GM19395 (cell line): ENCODE results near the gene RAI1.
"Not testable (repeated sequence)": the region's sequence is repeated elsewhere in the genome, so short reads cannot be mapped to it uniquely, and the experiment has no call there.

ENCODE experiments used
- ATAC-seq: cut with Tn5 transposase; IDR thresholded peaks from one replicate; pipeline ENCODE4 v1.9.1; 2021; ENCODE audit warnings: mild to moderate bottlenecking, moderate library complexity; ENCODE audit not compliant: unreplicated experiment

RAI1 gene

GRCh38 chr17:17794382-17794781 lies 113.1 kb downstream of the RAI1 start:
- no peak for ATAC-seq

DNA sequence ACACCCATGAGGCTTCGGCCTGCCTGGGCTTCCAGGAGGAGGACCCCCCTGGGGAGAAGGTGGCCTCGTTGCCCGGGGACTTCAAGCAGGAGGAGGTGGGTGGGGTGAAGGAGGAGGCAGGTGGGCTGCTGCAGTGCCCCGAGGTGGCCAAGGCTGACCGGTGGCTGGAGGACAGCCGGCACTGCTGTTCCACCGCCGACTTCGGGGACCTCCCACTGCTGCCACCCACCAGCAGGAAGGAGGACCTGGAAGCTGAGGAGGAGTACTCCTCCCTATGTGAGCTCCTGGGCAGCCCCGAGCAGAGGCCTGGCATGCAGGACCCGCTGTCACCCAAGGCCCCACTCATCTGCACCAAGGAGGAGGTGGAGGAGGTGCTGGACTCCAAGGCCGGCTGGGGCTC lies 114.0 kb downstream of the RAI1 start:
- ATAC-seq, result no peak

GRCh38 chr17:17795946-17796786 lies 114.9 kb downstream of the RAI1 start:
- no peak for ATAC-seq

- no peak for ATAC-seq
Observed at GRCh38 chr17:17796787-17797061, 115.5 kb downstream of the RAI1 start.

DNA sequence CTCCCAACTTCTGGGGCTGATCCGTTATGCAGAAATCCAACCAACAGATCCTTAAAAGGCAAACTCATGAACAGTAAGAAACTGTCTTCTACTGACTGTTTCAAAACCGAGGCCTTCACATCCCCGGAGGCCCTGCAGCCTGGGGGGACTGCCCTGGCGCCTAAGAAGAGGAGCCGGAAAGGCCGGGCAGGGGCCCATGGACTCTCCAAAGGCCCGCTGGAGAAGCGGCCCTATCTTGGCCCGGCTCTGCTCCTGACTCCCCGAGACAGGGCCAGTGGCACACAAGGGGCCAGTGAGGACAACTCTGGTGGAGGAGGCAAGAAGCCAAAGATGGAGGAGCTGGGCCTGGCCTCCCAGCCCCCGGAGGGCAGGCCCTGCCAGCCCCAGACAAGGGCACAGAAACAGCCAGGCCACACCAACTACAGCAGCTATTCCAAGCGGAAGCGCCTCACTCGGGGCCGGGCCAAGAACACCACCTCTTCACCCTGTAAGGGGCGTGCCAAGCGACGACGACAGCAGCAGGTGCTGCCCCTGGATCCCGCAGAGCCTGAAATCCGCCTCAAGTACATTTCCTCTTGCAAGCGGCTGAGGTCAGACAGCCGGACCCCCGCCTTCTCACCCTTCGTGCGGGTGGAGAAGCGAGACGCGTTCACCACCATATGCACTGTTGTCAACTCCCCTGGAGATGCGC lies 116.0 kb downstream of the RAI1 start:
- no peak for ATAC-seq

DNA sequence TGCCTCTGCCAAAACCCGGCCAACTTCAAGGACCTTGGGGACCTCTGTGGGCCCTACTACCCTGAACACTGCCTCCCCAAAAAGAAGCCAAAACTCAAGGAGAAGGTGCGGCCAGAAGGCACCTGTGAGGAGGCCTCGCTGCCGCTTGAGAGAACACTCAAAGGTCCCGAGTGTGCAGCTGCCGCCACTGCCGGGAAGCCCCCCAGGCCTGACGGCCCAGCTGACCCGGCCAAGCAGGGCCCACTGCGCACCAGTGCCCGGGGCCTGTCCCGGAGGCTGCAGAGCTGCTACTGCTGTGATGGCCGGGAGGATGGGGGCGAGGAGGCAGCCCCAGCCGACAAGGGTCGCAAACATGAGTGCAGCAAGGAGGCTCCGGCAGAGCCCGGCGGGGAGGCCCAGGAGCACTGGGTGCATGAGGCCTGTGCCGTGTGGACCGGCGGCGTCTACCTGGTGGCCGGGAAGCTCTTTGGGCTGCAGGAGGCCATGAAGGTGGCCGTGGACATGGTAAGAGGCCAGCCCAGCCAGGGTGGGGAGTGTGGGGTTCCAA lies 116.8 kb downstream of the RAI1 start:
- ATAC-seq, result no peak

DNA sequence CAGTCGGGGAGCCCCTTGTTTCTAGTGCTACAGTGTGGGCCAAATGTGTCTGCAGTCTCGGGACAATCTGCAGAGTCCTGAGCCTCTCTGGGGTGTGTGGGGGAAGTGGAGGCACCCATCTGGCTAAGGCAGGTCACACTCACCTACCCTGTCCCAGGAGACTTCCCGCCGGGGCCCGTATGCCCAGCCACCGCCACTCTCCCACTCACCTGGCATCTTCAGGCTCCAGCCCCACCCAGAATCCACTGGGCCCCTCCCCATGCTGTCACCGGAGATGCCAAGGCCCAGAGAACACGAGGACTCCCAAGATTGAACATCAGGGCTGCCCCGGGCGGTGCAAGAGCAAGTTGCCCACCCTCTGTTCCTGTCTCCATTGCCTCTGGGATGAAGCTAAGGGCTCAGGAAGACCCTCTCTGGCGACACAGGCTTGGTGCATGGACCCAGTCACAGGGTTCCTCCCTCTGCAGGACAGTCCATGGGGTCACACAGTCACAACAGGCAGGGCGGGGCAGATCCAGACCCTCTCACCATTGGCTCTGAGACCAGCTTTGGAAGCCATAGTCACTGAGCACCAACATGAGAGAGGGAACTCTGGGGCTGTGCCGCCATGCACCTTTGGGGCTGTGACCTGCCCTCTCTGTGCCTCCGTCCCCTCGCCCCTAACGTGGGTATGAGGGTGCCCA lies 117.5 kb downstream of the RAI1 start:
- no peak for ATAC-seq

DNA sequence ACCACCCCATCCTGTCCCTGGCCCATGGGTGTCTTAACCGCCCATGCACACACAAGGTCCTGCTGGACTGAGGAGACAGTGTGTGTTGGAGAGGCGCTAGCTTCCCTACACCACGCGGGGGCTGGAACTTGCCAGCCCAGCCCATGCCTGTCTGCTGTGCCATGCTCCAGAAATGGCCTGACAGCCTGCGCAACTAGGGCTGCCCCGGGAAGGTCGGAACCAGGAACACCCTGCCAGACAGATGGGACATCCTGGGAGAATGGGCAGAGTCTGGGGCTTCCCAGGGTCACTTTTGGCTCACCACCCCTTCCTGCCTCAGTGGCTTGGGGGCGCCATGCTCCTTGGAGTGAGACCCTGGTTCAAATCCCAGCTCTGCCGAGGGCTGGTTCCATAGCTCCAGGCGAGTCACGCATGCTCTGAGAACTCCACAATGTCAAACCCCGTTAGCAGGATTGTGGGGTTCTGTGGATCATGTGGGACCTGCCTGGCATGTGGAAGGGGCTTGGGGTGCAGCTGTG lies 119.3 kb downstream of the RAI1 start:
- ATAC-seq, result no peak

- ATAC-seq, result no peak
Observed at GRCh38 chr17:17801800-17802481, 120.7 kb downstream of the RAI1 start.

GRCh38 chr17:17804007-17804406 lies 122.7 kb downstream of the RAI1 start:
- no peak for ATAC-seq

DNA sequence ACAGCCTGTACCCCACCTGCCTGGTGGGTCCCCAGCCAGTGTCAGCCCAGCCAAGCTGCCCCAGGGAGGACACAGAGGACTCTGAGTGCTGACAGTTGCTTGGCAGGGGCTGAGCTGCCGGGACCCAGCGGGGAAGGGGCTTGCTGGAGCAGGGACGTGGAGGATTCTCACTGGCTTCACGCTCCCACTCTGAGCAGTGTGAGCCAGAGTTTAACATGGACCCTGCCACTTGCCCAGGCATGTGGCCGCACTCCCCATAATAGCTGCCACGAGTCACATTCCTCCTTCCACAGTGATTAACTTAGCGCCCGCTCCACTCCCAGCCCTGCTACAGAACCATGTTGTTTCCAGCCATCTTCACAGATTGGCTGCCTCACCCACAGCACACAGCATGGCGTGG lies 124.3 kb downstream of the RAI1 start:
- ATAC-seq, result no peak

DNA sequence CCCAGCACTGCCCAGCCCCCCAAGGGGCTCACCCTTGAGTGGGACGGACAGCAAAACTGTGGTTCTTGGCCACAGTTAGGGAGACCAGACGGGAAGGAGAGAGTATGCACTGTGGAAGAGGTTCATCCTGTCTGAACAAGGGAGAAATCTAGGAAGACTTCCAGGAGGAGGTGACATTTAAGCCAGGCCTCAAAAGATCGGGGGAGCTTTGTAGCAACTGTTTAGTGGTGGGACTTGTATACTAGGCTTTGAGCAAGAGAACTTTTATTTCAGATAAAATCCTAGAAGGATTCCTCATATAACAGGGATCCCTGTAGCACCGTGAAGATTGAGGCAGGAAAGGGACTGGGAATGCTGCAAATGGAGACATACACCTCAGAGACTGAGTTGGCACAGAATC lies 124.8 kb downstream of the RAI1 start:
- ATAC-seq, result no peak

- ATAC-seq, result no peak
Observed at GRCh38 chr17:17806611-17807274, 125.5 kb downstream of the RAI1 start.

GRCh38 chr17:17807440-17807839 lies 126.2 kb downstream of the RAI1 start:
- ATAC-seq, result no peak

DNA sequence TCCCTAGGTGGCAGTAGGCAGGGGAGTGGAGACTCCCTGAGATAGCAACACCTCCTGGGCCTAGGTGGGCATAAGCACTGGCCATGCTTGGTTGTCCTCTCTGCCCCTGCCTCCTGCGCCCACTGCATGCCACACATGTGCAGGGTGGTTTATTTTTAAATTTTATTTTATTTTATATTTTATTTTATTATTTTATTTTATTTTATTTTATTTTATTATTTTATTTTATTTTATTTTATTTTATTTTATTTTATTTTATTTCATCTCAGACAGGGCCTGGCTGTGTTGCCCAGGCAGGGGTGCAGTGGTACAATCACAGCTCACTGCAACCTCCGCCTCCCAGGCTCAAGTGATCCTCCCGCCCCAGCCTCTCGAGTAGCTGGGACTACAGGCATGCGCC lies 126.9 kb downstream of the RAI1 start:
- ATAC-seq, result not testable (repeated sequence)

DNA sequence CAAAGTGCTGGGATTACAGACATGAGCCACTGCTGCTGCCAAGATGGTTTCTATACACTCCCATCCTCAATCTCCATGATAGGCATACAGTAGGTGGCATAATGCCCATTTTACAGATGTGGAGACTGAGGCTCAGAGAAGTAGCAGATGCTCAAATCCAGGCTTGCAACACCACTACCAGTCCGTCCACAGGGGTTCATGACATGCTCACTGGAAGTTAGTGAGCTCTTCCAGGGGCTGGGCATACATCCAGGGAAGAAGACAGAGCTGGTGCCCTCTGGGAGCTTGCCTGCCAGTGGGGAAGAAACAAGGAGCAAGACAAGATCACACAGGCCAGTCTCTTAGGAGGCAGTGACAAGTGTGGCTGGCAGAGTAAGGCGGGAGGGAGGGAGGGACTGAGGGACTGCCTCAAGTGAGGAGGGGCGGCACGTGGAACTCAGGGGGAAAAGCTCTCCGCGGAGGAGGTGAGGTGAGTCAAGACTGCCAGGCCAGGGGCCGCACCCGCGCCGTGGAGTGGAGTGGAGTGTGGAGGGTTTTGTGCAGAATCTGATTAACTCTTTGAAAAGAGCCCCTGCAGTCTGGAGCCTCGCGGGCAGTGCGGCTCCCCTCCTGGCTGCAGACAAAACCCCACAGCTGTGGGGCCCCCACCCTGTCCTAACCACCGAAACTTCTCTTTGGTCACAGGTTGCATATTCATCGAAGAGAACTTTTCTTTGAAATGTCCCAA lies 127.6 kb downstream of the RAI1 start:
- peak; percentile 71 for ATAC-seq

DNA sequence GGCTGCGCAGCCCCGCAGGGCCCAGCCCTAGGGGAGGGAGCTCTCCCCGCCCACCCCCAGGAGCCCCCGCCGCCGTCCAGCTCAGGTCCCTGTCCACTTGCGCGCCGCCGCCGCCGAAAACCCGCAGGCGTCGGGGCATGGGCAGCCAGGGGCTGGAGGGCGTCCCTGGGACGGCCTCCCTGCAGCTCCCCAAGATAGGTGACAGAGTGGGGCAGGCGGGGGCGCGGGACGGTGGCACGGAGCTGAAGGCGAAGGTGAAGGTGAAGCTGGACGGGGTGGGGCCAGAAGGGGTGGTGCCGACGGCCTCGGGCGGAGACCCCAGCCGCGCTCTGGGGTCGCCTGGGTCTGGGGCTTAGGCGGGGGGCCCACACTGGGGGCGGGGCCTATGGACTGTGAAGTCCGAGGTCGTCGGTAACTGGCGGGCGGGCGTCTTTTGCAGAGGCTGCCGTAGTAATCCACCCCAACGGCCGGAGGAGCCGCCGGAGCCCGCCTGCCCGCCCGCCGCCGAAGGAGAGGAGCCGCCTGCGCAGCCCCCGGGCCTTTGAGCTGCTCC lies 128.3 kb downstream of the RAI1 start:
- ATAC-seq, result no peak

DNA sequence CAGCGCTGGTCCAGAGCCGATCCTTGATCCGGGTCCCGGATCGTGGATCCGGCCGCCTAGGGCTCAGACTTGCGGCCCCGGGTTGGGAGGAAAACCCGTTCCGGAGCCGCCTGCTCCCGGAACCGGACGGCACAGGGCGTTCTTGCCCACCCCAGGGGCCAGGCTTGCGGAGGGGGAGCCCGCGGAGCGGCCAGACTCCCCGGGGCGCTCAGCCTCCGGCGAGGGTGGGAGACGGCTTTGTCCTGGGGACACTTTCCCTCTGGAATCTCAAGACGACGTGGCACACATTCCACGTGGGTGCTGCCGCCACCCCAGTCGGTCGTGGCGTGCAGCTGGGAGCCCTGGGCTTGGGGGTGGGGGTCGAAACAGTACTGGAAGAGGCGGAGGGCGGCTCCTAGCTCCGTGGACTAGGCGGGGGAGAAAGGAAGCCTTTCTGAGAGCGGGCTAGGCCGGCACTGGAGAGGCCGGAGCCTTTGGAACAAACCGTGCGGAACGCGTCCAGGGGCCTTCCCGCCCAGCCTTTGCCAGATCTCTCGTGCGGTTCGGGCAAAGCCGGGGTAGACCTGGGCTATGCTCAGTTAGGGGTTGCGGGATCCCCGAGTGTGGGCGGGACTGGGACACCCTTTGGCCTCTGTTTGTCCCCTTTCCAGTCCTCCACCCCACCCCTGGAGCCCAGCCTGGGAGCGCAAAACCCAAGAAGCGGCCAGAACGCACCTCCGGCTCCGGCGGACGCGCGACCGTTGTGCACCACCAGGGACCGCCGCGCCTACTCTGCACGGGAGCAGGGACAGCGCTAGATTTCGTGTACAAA lies 129.0 kb downstream of the RAI1 start:
- no peak for ATAC-seq

GRCh38 chr17:17810895-17811248 lies 129.6 kb downstream of the RAI1 start:
- no peak for ATAC-seq
